A549 treated with Hydrocortisone at 1 μM for 4 hours (cell line): Measurements from ENCODE around the gene RND3. TPM values are rescaled to one million over a fixed set of nuclear protein-coding genes. Genes with fewer than 3 reads are reported as not detected.

Experiments used
- total RNA-seq: library from RNA; stranded (reverse); fragments of 200-300 nt; extraction: Qiagen RNA extraction; gene quantifications from 5 replicates; pipeline ENCODE4 v1.2.3, GENCODE V29; 2022

Gene RND3
- total RNA-seq: 41.5 to 57.3 TPM (median 47.8 TPM) in 5 replicates

GRCh38 chr2:150487537-150488429 is at the start of gene RND3:
Gene RND3, minus strand, starts transcription at chr2:150487667. Its CDS starts 250 bp downstream, at chr2:150487417.

